ENCODE results near the gene GYG1. TPM values are rescaled to one million over a fixed set of nuclear protein-coding genes. Genes with fewer than 3 reads are reported as not detected.
A peak's percentile ranks its signal among the peaks of the same experiment; 100 is the strongest.

Gene GYG1
- total and polyA plus RNA-seq, 2 experiments from 2014 or later, result 33.2 to 40.9 TPM

- Mint-ChIP-seq H3K4me3 (no peak overlapping the region), H3K9me3 (no peaks in the 10 kb centered on the region), H3K27me3 (ENCODE audit: insufficient read depth, low read depth, poor library complexity) (peaks cover 2% of the 10 kb centered on the region), H3K36me3 (ENCODE audit: low read depth) (peaks cover 50% of the 10 kb centered on the region; the same call in 2 of the 3 replicates), H3K4me1 (no peaks in the 10 kb centered on the region), H3K27ac (peak overlapping the region; percentile 27; the same call in 1 of the 2 replicates)
- Histone ChIP-seq H4K20me1 (replicated peaks; ENCODE audit: insufficient read depth) (no peaks in the 10 kb centered on the region), H3K4me2 (no peak overlapping the region), H3K27me3 (ENCODE audit: insufficient read depth) (no peaks in the 10 kb centered on the region), H3K79me2 (replicated peaks; ENCODE audit: insufficient read depth) (no peaks in the 10 kb centered on the region), H3K4me1 (ENCODE audit: insufficient read depth) (no peaks in the 10 kb centered on the region), H3K9me2 (ENCODE audit: insufficient read depth) (no peaks in the 10 kb centered on the region), H3K4me3 (no peak overlapping the region), H3F3A (replicated peaks; ENCODE audit: low read depth) (no peaks in the 10 kb centered on the region), H2AFZ (no peak overlapping the region), H3K27ac (ENCODE audit: low read depth) (no peak overlapping the region), H3K36me3 (ENCODE audit: insufficient read depth) (peaks cover 19% of the 10 kb centered on the region)
- TF ChIP-seq, protein P1, sequence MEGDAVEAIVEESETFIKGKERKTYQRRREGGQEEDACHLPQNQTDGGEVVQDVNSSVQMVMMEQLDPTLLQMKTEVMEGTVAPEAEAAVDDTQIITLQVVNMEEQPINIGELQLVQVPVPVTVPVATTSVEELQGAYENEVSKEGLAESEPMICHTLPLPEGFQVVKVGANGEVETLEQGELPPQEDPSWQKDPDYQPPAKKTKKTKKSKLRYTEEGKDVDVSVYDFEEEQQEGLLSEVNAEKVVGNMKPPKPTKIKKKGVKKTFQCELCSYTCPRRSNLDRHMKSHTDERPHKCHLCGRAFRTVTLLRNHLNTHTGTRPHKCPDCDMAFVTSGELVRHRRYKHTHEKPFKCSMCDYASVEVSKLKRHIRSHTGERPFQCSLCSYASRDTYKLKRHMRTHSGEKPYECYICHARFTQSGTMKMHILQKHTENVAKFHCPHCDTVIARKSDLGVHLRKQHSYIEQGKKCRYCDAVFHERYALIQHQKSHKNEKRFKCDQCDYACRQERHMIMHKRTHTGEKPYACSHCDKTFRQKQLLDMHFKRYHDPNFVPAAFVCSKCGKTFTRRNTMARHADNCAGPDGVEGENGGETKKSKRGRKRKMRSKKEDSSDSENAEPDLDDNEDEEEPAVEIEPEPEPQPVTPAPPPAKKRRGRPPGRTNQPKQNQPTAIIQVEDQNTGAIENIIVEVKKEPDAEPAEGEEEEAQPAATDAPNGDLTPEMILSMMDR (conservative IDR thresholded peaks at IDR 0.05; ENCODE audit: low read depth in 2 of 2), result no peak
- TF ChIP-seq CREB1 (CRISPR knock-in tag; IDR thresholded peaks at IDR 0.05; ENCODE audit: low read depth), result no peak
- TF ChIP-seq ZNF331 (CRISPR knock-in tag; IDR thresholded peaks at IDR 0.05; ENCODE audit: low read depth), result no peak
- no peak for TF ChIP-seq ZNF462 (CRISPR knock-in tag; IDR thresholded peaks at IDR 0.05)
- no peak for TF ChIP-seq EZH2phosphoT487 (IDR thresholded peaks at IDR 0.05; ENCODE audit: unreplicated experiment)
- no peak for DNase-seq (ENCODE audit: low spot score)
- ATAC-seq, result no peak
Measured at GRCh38 chr3:149038322-149038721, 47.0 kb downstream of the GYG1 start.
